Activated effector memory CD4-positive, alpha-beta T cell treated with anti-CD3 and anti-CD28 coated beads, Interleukin-2, amount 50 U/mL, for 16 hours (primary cell): ENCODE measurements around the gene ARHGAP9.
A peak's percentile ranks its signal among the peaks of the same experiment; 100 is the strongest.
"Not testable (repeated sequence)": the region's sequence is repeated elsewhere in the genome, so short reads cannot be mapped to it uniquely, and the experiment has no call there.

Experiments
- DNase-seq: peaks from one replicate; pipeline ENCODE4 v3.0.0-alpha.2; 2020

ARHGAP9 gene

DNA sequence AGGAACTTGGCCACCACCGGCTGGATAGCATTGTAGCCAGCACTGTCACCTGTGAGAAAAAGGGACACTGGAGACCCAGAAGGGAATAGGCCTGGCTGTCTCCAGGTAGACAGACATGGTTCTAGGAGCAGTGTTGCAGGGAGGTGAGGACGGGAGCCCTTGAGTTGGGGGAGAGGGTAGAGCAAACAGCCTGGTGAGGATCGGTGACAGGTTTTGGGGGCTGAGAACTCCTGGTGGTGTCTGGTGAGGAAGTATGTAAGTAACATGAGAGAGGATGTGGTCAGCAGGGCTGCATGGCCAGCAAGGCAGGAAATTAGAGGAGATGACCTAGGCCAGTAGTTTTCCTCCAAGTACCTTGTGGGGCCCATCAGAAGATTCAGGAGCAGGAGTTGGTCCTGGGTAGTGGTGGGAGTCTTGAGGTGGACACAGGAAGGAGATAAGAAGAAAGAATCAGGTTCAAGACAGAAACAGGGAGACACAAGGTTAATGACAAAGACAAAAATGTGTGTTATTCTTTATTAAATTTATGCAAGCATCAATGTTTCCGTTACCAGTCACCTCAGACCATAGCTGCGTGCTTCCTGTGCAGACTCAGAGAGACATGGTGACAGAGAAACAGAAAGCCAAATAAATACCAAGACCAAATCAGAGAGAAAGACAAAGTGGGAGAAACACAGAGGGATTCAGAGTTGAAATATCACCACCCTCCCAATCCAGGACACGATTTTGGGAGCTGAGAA is at the start of gene ARHGAP9:
Gene ARHGAP9 (minus strand): TSS at position 491 of the 740 bp plus-strand sequence. CDS start 460 bp downstream, at position 31.
- DNase-seq, result peak; percentile 84

DNA sequence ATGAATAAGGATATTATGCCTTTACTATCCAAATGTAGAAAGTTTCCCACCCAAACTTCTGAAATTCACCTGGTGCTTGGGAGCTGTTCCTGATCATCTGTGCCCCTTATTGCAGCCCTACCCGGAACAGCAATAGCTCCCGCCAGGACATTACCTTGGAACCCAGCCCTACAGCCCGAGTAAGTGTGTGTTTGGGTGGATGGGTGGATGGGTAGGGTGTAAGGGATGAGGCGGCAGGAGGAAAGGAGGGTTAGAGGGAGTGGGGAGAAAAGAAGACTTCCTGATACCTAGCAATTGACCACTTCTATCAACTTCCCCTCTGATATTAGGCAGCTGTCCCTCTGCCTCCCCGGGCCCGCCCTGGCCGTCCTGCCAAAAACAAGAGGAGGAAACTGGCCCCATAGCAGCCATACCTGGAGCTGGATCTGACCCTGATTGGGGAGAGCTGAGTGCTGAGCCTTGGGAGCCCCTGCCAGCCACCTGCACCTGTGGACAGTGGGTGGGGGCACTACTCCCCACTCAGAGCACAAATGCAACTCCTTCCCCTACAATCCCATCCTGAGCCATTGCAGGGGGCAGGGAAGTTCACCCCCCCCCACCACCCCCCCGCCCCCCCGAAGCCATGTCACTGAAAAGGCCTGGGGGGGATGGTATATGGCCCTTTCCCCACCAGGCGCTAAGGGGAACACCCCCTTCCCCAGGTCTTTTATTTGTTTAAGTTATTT is 49.3 kb upstream of the ARHGAP9 start:
- no peak for DNase-seq

DNA sequence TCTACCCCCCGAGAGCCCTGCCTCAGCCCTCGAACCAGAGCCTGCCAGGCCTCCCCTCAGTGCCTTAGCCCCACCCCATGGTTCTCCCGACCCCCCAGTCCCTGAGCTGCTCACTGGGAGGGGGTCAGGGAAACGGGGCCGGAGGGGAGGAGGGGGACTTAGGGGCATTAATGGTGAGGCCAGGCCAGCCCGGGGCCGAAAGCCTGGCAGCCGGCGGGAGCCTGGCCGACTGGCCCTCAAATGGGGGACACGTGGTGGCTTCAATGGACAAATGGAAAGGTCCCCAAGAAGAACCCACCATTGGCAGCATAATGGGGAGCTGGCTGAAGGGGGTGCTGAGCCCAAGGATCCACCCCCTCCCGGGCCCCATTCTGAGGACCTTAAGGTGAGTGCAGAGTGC is 48.5 kb upstream of the ARHGAP9 start:
- no peak for DNase-seq

DNA sequence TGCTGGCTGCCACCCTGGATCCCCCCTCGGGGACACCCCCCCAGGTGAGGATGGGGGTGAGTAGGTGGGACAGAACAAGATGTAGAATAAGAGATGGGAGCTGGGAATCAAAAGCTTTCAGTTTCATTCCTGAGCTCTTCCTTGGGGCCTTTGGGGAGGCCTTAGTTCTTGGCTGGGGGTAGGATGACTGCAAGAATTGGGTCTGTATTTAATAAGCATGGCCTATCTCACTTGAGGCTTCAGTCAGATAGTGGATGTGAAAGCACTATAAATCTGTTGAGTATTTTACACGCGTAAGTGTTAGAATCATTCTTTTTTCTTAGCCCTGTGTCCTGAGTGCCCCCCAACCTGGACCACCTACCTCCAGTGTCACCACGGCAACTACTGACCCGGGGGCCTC is 47.5 kb upstream of the ARHGAP9 start:
- DNase-seq, result no peak

DNA sequence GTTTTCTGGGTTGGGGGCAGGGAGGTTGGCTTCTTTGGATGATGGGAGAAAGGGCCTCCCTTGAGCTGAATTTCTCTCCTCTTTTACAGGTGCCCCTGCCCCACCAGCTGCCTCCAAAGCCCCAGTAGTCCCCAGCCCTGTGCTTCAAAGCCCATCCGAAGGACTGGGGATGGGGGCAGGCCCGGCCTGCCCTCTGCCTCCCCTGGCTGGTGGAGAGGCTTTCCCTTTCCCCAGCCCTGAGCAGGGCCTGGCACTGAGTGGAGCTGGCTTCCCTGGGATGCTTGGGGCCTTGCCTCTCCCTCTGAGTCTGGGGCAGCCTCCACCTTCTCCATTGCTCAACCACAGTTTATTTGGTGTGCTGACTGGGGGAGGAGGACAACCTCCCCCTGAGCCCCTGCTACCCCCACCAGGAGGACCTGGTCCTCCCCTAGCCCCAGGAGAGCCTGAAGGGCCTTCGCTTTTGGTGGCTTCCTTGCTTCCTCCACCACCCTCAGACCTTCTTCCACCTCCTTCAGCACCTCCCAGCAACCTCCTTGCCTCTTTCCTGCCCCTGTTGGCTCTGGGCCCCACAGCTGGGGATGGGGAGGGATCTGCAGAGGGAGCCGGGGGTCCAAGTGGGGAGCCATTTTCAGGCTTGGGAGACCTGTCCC is 46.9 kb upstream of the ARHGAP9 start:
- DNase-seq, result no peak

DNA sequence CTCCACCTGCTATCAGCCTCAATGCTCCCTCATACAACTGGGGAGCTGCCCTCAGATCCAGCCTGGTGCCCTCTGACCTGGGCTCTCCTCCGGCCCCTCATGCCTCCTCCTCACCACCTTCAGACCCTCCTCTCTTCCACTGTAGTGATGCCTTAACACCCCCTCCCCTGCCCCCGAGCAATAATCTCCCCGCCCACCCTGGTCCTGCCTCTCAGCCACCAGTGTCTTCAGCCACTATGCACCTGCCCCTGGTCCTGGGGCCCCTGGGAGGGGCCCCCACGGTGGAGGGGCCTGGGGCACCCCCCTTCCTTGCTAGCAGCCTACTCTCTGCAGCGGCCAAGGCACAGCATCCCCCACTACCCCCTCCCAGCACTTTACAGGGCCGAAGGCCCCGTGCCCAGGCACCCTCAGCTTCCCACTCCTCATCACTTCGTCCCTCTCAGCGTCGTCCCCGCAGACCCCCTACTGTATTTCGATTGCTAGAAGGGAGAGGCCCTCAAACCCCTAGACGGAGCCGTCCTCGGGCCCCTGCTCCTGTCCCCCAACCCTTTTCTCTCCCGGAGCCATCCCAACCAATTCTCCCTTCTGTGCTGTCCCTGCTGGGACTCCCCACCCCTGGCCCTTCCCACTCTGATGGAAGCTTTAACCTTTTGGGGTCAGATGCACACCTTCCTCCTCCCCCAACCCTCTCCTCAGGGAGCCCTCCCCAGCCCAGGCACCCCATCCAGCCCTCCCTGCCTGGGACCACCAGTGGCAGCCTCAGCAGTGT is 46.1 kb upstream of the ARHGAP9 start:
- no peak for DNase-seq

DNA sequence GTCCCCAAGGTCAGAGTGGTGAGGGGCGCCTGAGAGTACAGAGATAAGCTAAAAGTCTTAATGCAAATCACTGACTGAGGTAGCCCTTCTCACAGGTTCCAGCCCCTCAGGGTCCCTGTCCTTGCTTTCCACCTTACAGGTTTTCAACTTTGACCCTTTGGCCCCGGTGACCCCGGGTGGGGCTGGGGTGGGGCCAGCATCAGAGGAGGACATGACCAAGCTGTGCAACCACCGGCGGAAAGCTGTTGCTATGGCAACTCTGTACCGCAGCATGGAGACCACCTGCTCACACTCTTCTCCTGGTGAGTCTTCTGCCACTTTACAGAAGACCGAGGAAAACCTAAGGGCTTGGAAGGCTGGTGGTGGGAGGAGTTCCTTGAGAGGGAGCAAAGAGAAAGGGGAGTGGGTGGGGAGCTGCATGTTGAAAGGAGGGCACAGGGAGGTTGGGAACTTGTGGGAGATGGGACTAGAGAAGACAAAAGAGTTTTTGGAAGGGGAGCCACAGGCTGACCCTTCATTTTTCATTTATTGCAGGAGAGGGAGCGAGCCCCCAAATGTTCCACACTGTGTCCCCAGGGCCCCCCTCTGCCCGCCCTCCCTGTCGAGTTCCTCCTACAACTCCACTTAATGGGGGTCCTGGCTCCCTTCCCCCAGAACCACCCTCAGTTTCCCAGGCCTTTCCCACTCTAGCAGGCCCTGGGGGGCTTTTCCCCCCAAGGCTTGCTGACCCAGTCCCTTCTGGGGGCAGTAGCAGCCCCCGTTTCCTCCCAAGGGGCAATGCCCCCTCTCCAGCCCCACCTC is 45.3 kb upstream of the ARHGAP9 start:
- no peak for DNase-seq

DNA sequence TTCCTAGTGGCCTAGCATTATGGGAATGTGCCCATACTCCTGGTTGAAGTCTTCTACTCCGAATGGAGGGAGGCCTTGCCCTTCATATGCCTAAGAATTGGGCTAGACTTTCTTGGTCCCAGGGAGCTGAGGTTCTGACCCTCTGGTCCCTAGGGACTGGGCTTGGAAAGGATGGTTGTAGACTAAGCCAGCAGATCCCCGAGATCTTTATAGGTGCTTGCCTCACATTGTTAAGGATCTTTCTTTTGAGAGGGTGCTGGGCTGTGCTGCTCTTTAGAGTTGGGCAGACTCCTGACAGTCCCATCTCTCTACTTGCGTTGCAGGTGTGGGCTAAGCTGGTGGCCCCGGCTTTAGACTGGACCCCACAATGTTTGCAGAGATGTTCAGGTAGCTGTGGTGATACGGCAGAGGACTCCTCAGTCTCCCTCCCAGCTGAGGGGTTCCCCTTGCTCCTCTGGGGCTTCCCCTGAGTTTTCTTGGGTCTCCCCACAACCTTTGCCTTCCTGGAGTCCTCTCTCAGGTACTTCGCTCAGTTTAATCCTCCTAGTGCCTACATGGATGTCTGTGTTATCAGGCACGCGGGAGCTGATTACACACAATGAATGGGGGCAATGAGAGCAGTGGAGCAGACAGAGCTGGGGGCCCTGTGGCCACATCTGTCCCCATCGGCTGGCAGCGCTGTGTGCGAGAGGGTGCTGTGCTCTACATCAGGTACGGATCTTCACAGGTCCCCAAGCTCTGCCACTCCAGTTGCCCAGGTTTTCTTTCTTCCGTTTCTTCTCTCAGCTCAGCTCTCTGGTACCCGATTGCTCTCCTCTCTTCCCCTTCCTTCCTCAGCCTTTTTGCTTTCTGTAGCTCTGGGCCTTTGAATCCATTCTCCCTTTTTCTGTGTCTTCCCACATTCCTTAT is 44.3 kb upstream of the ARHGAP9 start:
- no peak for DNase-seq

DNA sequence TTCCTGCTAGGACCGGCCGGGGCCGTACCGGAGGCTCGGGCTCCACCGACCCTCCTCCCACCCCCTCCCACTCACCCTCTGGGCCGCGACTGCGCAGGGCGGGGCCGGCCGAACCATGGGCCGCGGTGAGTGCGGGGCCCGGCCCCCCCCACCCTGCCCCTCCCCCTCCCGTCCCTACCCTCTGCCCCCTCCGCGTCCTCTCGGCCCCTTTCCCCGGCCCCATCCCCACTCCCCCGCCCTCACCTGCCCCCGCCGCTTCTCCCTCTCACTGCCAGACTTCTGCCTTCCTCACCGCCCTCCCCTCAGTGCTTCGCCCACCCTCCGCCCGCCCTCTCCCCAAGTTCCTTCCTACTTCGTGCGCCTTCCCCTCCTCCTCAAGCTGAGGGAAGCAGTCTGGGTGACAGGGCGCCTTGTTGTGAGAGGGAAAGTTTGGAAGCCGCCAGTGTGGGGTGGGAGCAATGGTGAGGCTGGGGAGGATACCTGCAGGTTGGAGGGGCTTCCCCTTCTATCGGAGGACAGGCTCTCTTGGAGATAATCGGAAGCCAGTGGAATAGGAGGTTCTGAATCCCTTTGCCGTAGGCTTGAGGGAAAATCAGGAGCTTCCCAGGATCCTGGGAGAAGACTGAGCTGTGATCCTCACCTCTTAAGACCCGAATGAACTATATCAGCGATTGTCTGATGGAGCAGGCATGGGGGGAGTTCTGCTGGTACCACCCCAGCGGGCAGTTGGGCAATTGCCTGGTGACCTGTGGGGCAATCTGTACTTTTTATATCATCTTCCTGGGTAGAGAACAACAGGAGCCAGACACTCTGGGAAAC is 43.4 kb upstream of the ARHGAP9 start:
- DNase-seq, result peak; percentile 79

DNA sequence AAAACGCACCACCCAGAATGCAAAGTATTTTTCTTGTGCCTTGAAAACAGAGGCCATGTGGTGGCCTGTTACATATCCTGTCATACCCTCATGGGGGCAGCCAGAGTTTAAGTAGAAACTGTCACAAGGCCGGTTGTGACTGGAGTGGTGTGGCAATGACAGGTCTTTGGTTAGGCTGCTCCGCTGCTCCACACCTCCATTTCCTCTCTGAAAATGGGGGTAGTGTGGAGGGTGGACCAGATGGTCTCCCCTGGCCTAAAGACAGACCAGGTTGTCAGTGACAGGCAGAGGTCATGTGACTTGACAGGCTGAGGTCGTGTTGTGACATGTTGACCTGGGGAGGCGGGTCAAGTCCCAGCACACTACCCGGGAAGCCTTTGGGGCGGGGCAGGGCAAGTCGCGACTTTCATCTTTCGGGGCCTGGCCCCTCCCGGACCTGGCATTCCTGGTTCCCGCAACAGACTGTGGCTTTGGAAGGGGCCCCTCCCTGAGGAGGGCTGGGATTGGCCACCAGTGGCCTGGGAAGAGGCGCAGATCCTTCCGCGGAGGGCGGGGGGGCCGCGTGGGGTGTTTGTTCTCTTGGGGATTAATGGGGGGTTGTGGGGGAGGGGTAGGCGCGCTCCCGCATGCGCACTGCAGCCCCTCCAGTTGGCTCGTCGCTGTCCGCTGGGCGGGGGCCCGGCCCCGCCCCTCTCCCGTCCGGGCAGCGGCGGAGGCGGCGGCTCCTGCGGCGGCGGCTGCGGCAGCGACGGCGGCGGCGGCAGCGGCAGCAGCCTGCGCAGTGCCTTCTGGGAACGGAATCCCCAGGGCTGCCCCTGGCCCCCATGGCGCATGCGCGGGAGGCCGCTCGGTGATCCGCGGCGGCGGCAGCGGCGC is 42.6 kb upstream of the ARHGAP9 start, which contains the start of gene MBD6:
Gene MBD6 (plus strand): TSS at position 814 of the 876 bp plus-strand sequence. CDS start 1,480 bp downstream, outside the sequence.
- peak; percentile 96 for DNase-seq

DNA sequence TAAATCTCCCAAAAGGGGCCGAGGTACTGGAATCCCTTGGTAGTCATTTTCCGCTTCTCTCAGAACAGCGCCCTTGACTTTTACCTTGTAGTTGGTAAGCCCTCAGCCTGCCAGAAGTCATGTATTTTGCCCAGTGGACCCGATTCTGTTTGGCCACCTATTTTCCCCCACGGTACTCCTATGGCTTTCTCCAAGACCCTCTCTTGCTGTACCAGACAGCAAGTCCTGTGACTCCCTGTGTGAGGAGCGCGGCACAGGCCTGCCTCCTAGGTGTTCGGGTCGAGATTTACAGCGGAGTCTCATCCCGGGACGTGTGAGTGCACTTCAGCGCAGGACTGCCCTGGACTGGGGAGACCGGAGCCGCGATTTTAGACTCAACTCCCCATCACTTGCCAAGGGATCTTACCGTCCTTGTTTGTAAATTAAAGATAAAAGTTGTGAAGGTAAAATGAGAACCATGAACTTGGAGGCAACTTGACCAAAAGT is 41.9 kb upstream of the ARHGAP9 start:
- peak; percentile 75 for DNase-seq

DNA sequence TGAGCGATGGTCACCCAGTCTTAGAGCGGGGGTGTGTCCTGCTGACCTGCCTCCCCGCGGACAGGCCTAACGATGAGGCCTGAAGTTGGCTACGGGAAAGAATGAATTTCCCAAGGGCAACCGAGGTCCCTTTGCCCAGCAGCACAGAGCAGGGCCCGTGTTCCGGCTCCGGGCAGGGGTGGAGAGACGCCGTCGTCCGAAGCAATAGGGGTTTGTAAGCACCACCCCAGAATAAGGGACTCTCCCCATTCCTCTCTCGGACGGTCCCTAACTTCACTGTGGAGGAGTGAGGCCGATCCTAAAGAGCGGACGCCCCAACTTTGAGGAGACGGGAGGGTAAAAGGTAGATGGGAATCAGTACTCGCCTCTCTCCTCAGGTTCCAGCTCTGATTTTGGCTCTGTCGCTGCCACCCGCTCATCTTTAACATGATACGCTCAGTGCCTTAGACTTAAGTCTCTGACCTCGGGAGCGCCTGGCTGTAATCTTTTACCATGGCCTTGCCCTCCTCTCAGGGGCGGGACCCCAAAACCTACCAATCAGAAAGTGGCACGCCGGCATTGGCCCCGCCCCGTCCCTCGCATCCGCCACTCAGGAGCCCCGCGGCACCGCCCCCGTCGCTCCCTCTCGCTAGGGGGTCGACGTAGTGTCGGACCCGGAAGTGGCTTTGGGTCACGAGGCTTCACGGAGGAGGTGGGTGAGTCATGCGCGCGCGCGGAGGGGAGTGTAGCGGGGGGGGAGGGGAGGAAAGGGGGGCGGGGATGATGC is 40.6 kb upstream of the ARHGAP9 start, which contains the start of gene DDIT3:
Gene DDIT3 (minus strand): TSS at position 462 of the 766 bp plus-strand sequence. CDS start 3,108 bp downstream, outside the sequence.
- peak; percentile 100 for DNase-seq

DNA sequence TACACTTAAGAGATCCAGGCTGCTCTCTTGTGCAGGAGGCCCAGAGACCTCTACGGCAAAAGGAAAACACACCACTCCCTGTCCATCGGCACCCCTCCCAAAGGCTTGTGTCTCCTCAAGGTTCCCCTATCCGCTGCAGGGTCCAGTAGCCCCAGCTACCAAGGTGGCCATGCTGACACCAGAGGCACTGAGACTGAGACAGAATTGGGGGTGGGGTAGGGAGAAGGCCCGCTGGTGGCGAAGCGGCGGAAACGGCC is 40.1 kb upstream of the ARHGAP9 start:
- peak; percentile 73 for DNase-seq

DNA sequence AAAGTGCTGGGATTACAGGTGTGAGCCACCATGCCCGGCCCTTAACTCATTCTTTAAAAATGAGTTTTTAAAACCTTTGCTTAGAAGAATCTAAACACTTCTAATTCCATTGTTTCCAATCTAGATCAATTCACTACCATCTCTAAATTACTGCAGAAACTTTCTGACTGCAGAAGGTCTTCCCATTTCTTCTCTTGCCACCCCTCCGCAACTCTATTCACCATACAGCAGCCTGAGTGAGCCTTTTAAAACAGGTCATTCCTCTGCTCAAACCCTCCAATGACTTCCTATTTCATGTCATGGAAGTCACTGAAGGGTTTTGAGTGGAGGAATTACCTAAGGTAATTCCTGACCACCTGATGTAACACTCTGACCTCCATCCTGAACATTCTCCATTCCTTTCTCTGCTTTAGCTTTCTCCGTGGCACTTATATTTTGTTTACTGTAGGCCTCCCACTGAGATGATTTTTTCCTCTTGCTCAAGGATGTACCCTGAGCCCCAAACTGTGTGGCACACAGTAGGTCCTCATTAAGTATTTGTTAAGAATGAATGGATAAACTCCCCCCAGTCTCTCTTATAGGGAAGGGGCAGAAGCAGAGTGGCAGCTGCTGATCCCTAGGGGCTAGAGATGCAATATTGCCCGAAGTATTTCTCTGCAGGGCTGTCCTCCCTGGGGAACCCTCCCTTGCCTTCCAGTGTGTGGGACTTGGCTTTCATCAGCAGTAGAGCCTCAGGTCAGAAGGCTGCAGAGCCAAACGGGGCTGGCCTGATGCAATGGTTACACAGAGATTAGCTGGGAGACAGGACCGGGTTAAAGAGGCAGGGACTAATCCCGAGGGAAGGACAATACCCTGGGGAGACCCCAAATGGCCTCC is 39.5 kb upstream of the ARHGAP9 start:
- no peak for DNase-seq

DNA sequence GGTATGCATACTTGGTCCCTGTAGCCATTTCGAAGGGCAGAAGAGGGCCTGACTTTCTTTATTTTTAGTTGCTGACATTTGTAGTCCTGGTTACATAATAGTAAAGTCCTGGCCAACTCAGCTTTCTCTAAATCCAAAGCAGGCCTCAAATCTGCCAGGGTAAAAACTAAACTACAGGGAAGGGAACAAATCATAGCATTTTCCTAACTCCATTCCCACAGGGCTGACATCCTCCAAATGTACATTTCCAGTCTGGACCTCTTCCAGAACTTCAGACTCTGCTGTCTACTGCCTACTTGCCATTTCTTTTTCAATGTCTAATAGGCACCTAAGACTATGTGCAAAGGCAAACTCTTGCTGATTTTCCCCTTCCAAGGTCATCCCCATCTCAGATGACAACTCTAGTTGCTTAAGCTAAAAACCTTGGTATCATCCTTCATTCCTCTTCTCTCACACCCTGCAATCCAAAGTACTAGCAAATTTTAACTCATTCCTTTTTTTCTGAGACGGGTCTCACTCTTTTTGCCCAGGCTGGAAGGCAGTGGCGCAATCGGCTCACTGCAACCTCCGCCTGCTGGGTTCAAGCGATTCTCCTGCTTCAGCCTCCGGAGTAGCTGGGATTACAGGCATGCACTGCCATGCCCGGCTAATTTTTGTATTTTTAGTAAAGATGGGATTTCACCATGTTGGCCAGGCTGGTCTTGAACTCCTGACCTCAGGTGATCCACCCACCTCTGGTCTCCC is 38.7 kb upstream of the ARHGAP9 start:
- DNase-seq, result no peak

DNA sequence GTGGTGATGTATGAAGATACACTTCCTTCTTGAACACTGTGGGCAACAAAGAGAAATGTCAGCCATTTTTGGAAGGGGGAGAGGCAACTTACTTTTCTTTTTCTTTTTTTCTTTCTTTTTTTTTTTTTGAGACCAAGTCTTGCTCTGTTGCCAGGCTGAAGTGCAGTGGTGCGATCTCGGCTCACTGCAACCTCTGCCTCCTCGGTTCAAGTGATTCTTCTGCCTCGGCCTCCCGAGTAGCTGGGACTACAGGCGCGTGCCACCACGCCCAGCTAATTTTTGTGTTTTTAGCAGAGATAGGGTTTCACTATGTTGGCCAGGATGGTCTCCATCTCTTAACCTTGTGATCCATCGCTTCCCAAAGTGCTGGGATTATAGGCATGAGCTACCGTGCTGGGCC is 38.1 kb upstream of the ARHGAP9 start:
- not testable (repeated sequence) for DNase-seq
